HG02973 (cell line): ENCODE measurements around the gene PLCG2.

ENCODE experiments used
- ATAC-seq: cut with Tn5 transposase; IDR thresholded peaks from one replicate; pipeline ENCODE4 v1.9.1; 2021; ENCODE audit warnings: moderate library complexity; ENCODE audit not compliant: unreplicated experiment

Gene PLCG2

GRCh38 chr16:81905277-81905676, 126.2 kb downstream of the PLCG2 start:
- ATAC-seq = no peak

- ATAC-seq = no peak
These were observed 128.6 kb downstream of the PLCG2 start for GRCh38 chr16:81907681-81908080.

- ATAC-seq = no peak
These were observed 129.6 kb downstream of the PLCG2 start for GRCh38 chr16:81908466-81909262.

GRCh38 chr16:81910366-81910885, 131.3 kb downstream of the PLCG2 start:
- ATAC-seq = no peak

- no peak for ATAC-seq
These were observed 133.3 kb downstream of the PLCG2 start for GRCh38 chr16:81912395-81912794.

GRCh38 chr16:81913222-81913621, 134.1 kb downstream of the PLCG2 start:
- ATAC-seq = no peak

- no peak for ATAC-seq
These were observed 138.3 kb downstream of the PLCG2 start for GRCh38 chr16:81917375-81917774.

GRCh38 chr16:81918927-81919326, 139.8 kb downstream of the PLCG2 start:
- no peak for ATAC-seq

GRCh38 chr16:81920498-81920897, 141.4 kb downstream of the PLCG2 start:
- ATAC-seq = no peak

GRCh38 chr16:81921085-81921814, 142.2 kb downstream of the PLCG2 start:
- no peak for ATAC-seq

GRCh38 chr16:81921843-81922584, 142.9 kb downstream of the PLCG2 start:
- ATAC-seq = no peak

GRCh38 chr16:81923296-81923695, 144.2 kb downstream of the PLCG2 start:
- ATAC-seq = no peak

- no peak for ATAC-seq
These were observed 145.9 kb downstream of the PLCG2 start for GRCh38 chr16:81925016-81925415.

GRCh38 chr16:81926036-81926435, 146.9 kb downstream of the PLCG2 start:
- ATAC-seq = no peak

- no peak for ATAC-seq
These were observed 148.6 kb downstream of the PLCG2 start for GRCh38 chr16:81927561-81928185.

- no peak for ATAC-seq
These were observed 149.3 kb downstream of the PLCG2 start for GRCh38 chr16:81928271-81928918.

- no peak for ATAC-seq
These were observed 149.9 kb downstream of the PLCG2 start for GRCh38 chr16:81928975-81929374.

- no peak for ATAC-seq
These were observed 150.8 kb downstream of the PLCG2 start for GRCh38 chr16:81929841-81930240.

- no peak for ATAC-seq
These were observed 152.8 kb downstream of the PLCG2 start for GRCh38 chr16:81931927-81932326.

- ATAC-seq = no peak
These were observed 153.6 kb downstream of the PLCG2 start for GRCh38 chr16:81932668-81933067.
